Ovary (tissue), 9 donors: ENCODE results near the gene ABCA1. TPM values are rescaled to one million over a fixed set of nuclear protein-coding genes. Genes with fewer than 3 reads are reported as not detected.

Source experiments
- DNase-seq, 5 donors: peaks; one replicate each; pipeline ENCODE4 v3.0.0-alpha.2; 2019 to 2020
- H3K27ac ChIP-seq, 2 donors: fragments of 200-600 bp; one replicate each; pipeline versions ENCODE4 v1.5.1 to v1.8.0; 2019 to 2022
- H3K27me3 ChIP-seq: fragments of 200-600 bp; one replicate; pipeline ENCODE4 v1.8.0; 2022
- H3K36me3 ChIP-seq: fragments of 200-600 bp; sonication (generic); one replicate; pipeline ENCODE4 v1.5.1; 2019
- H3K4me1 ChIP-seq: one replicate; pipeline ENCODE4 v1.8.1; 2013; ENCODE audit warnings: mild to moderate bottlenecking, moderate library complexity; ENCODE audit not compliant: insufficient read depth
- H3K4me3 ChIP-seq: fragments of 200-600 bp; sonication (generic); one replicate; pipeline ENCODE4 v1.5.1; 2017
- H3K9me3 ChIP-seq, 2 donors: fragments of 200-600 bp in 1 of 2; sonication (generic) in 1 of 2; one replicate each; pipeline versions ENCODE4 v1.5.1 to v1.8.1; 2013 to 2019; ENCODE audit warnings: mild to moderate bottlenecking in 1 of 2, moderate library complexity in 1 of 2
- CTCF ChIP-seq, 3 donors: fragments of 450-650 bp in 2 of 3; fragments of 200-600 bp in 1 of 3; IDR thresholded peaks; one replicate each; pipeline versions ENCODE4 v1.5.1 to v1.8.0; 2016 to 2022; ENCODE audit warnings: antibody characterized with exemption in 3 of 3, mild to moderate bottlenecking in 1 of 3
- EP300 ChIP-seq: sonication (generic); formaldehyde crosslinking; IDR thresholded peaks from one replicate; pipeline ENCODE4 v1.6.1; 2017; ENCODE audit warnings: antibody characterized with exemption
- POLR2A ChIP-seq: fragments of 450-650 bp; IDR thresholded peaks from one replicate; pipeline ENCODE4 v1.6.1; 2017; ENCODE audit warnings: antibody characterized with exemption, mild to moderate bottlenecking, moderate library complexity
- WGBS, 3 donors: extraction: QIAGEN DNeasy Blood & Tissue Kit in 1 of 3; methylation state at CpG; one replicate each; pipeline versions ENCODE4 v1.1.5 to v1.1.7; 2013 to 2017; 5-methylcytosine and 5-hydroxymethylcytosine counted together
- intact Hi-C, 4 donors: fragments of 100-400 bp; cut with DNase I; formaldehyde crosslinking; loops; one replicate each; pipeline versions ENCODE4 v1.11.0 to v1.15.1; 2022 to 2023
- polyA plus RNA-seq, 2 donors: library from polyadenylated mRNA; stranded (reverse); fragments of 200-250 nt in 1 of 2; fragments of 350-450 nt in 1 of 2; fragmentation: Illumina TruSeq in 1 of 2; extraction: RNeasy Lipid Tissue Mini Kit (QIAGEN cat#74804) in 1 of 2; gene quantifications; one replicate each; pipeline ENCODE4 v1.2.3, GENCODE V29; 2013 to 2014
- total RNA-seq, 7 donors: library from RNA; depleted of rRNA in 2 of 7; stranded (reverse); fragments of >200 nt in 2 of 7; fragmentation: NEBNext Ultra II Directional in 3 of 7; extraction: Animal tissue kit (Norgen Biotek cat#: 25700) in 3 of 7; gene quantifications; one replicate each; pipeline versions ENCODE4 v1.1.0 to v1.2.4, GENCODE V29; 2016 to 2023
- donor health status: DM: no; HTN: no; CAD: no; lungs with moderate emphysema.
- donor health status: DM: no; HTN: no; CAD: no.
- donor health status: Bipolar disorder and iron deficiency.
- donor health status: DM: yes; HTN: yes; CAD: no.
- donor health status: DM: no; HTN: no; CAD: no.
- donor health status: DM: yes; HTN: yes; CAD: no.

The ABCA1 gene
- total and polyA plus RNA-seq, 9 donors: 7.4 to 24.5 (median 17.5) TPM

DNA sequence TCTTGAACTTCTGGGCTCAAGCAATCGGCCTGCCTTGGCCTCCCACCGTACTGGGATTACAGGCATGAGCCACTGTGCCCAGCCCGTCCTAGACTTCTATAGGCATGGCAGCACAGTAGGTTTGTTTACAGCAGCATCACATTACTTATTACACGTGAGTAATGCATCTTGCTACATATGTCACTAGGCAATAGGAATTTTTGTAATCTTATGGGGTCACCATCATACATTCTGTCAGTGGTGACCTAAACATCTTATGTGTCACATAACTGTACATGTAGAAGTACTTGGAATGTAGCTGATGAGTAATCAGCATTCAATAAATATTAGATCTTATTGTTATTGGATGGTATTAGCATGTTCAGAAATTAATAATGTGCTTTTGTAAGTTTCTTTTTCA lies 22.9 kb upstream of the ABCA1 start:
- no peaks in the 10 kb centered on the region for H3K9me3 ChIP-seq
- intact Hi-C loops: no loop called here
- TF ChIP-seq EP300 (no peak), CTCF (IDR thresholded peaks at IDR 0.05) (no peak), POLR2A (no peak)
- no peaks in the 10 kb centered on the region for H3K36me3 ChIP-seq
- no peak overlapping the region for H3K4me3 ChIP-seq
- H3K4me1 ChIP-seq: no peaks in the 10 kb centered on the region
- no peaks in the 10 kb centered on the region for H3K27me3 ChIP-seq
- 95 to 97% (median 96%) methylated on average over 4 of the region's 4 CpGs for WGBS, 3 donors
- DNase-seq: no peak
- H3K27ac ChIP-seq: no peak overlapping the region

- no peaks in the 10 kb centered on the region for H3K36me3 ChIP-seq
- DNase-seq: no peak
- 89 to 94% (median 91%) methylated on average over 3 of the region's 3 CpGs for WGBS, 3 donors
- H3K4me1 ChIP-seq: no peaks in the 10 kb centered on the region
- H3K9me3 ChIP-seq: no peaks in the 10 kb centered on the region
- H3K27me3 ChIP-seq: no peaks in the 10 kb centered on the region
- H3K4me3 ChIP-seq: no peak overlapping the region
- no peak overlapping the region for H3K27ac ChIP-seq
- TF ChIP-seq EP300 (no peak), POLR2A (no peak), CTCF (IDR thresholded peaks at IDR 0.05) (no peak)
- intact Hi-C loops: no loop called here
Observed at GRCh38 chr9:104948277-104948676, 20.3 kb upstream of the ABCA1 start.

GRCh38 chr9:104944871-104945270 lies 16.9 kb upstream of the ABCA1 start:
- WGBS, 3 donors: 76 to 88% (median 83%) methylated on average over 3 of the region's 3 CpGs
- Histone ChIP-seq H3K27ac (no peak overlapping the region), H3K36me3 (no peaks in the 10 kb centered on the region), H3K4me3 (no peak overlapping the region), H3K27me3 (no peaks in the 10 kb centered on the region), H3K4me1 (no peaks in the 10 kb centered on the region), H3K9me3 (no peaks in the 10 kb centered on the region)
- intact Hi-C loops: no loop called here
- DNase-seq: no peak
- TF ChIP-seq EP300 (no peak), CTCF (IDR thresholded peaks at IDR 0.05) (no peak), POLR2A (no peak)

DNA sequence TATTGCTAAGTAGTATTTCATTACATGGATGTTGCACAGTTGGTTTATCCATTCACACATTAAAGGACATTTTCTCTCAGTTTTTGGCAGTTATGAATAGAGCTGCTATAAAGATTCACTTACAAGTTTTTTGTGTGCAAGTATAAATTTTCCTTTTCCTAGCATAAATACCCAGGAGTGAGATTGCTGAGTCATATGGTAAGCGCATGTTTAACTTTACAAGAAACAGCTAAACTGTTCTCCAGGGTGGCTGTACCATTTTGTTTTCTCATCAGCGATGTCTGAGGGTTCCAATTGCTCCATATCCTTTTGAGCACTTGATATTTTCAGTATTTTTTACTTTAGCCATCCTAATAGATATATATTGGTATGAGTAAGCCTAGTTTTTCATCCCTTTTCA lies 16.4 kb upstream of the ABCA1 start:
- no peak for TF ChIP-seq EP300
- no peak overlapping the region for H3K27ac ChIP-seq
- no peaks in the 10 kb centered on the region for H3K4me1 ChIP-seq
- no peaks in the 10 kb centered on the region for H3K9me3 ChIP-seq
- no peak for DNase-seq
- no peak overlapping the region for H3K4me3 ChIP-seq
- no peaks in the 10 kb centered on the region for H3K27me3 ChIP-seq
- intact Hi-C loops: no loop called here
- 44 to 91% (median 90%) methylated on average over 2 of the region's 2 CpGs for whole genome bisulfite sequencing, 3 donors
- no peaks in the 10 kb centered on the region for H3K36me3 ChIP-seq

DNA sequence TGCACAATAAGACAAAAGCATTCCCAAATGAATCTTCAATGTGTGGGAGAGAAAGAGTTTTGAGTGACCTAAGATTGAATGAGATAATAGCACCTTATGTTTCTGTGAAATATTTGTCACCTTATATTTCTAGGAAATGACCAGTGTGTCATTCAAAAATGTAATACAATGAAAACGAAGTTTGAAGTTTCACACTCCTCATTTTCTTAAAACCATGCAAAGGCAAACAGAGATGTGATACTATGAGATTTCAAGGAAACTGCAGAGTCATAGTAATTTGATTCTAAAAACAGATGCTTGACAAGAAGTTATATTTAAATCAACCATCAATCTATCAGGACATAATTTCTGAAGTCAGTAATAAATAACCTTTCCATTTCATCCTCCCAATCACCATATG lies 13.6 kb upstream of the ABCA1 start:
- no peaks in the 10 kb centered on the region for H3K36me3 ChIP-seq
- no peak overlapping the region for H3K4me3 ChIP-seq
- H3K27ac ChIP-seq: no peak overlapping the region
- no peaks in the 10 kb centered on the region for H3K4me1 ChIP-seq
- H3K27me3 ChIP-seq: no peaks in the 10 kb centered on the region
- 31 to 66% (median 41%) methylated on average over 1 of the region's 1 CpG for WGBS, 3 donors
- H3K9me3 ChIP-seq: no peaks in the 10 kb centered on the region
- no peak for DNase-seq
- intact Hi-C loops: no loop called here
- TF ChIP-seq POLR2A: no peak
- no peak for TF ChIP-seq CTCF (IDR thresholded peaks at IDR 0.05)
- TF ChIP-seq EP300: no peak
